H1 (cell line): ENCODE results near the gene SPATA6L. TPM values are rescaled to one million over a fixed set of nuclear protein-coding genes. Genes with fewer than 3 reads are reported as not detected.

Source experiments
- CREB1 ChIP-seq: IDR thresholded peaks from 2 replicates; pipeline ENCODE4 v1.6.1; 2012; ENCODE audit warnings: inconsistent platforms
- KDM1A ChIP-seq: fragments of 200-600, 300-600 bp; sonication (generic); IDR thresholded peaks from 2 replicates; pipeline ENCODE4 v1.7.1; 2016; ENCODE audit warnings: mild to moderate bottlenecking, low read length, borderline replicate concordance
- polyA plus RNA-seq, 7 experiments: library from polyadenylated mRNA; depleted of rRNA in 3 of 7; stranded (reverse) in 5 of 7; unstranded in 2 of 7; fragments of >200 nt in 5 of 7; fragments of 200-250 nt in 2 of 7; gene quantifications; 1 replicate in 5 of 7; 2 replicates in 1 of 7; 4 replicates in 1 of 7; pipeline versions ENCODE4 v1.2.1 to v1.2.3, GENCODE V29; 2011 to 2013; ENCODE audit warnings: missing spikeins in 2 of 7, mixed read lengths in 2 of 7
- total RNA-seq: library from RNA; stranded (reverse); fragmentation: NEBNext Ultra II Directional; extraction: Animal tissue kit (Norgen Biotek cat#: 25700); gene quantifications from 2 replicates; pipeline ENCODE4 v1.2.1, GENCODE V29; 2021

SPATA6L gene
- total and polyA plus RNA-seq, 2 of the 8 experiments (the other 6 are each of a cell fraction or from before 2014, with no cell fraction given) = 0.57 to 1.1 TPM

DNA sequence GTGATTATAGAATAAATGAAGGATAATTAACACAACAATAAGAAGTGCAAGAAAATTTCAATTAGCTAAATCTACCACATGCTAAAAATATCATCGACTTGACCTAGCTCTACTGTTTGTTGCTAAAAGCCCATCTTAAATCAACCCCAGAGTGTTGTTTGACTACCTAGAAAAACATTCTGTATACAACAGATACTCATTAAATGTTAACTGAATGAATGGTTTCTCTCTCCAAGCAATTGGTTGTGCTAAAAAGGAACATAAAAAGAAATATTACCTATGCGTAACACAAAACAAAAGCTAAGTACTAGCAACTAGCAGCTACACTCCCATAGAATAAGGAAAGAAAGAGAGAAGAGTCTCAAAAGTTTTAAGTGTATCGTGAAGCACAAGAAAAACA lies 9.7 kb downstream of the SPATA6L start (continued):
- no peak for TF ChIP-seq KDM1A
- no peak for TF ChIP-seq CREB1
